ENCODE results near the gene MPHOSPH9. TPM values are rescaled to one million over a fixed set of nuclear protein-coding genes. Genes with fewer than 3 reads are reported as not detected.
"Not testable (repeated sequence)": the region's sequence is repeated elsewhere in the genome, so short reads cannot be mapped to it uniquely, and the experiment has no call there.

The MPHOSPH9 gene
- total RNA-seq, 1 donor from 2014 or later: 37.7 TPM

- no peak for DNase-seq (ENCODE audit: low read depth in 2 of 2)
Measured at GRCh38 chr12:123254853-123255446, 22.0 kb upstream of the MPHOSPH9 start.

- DNase-seq (ENCODE audit: low read depth in 2 of 2): no peak
Measured at GRCh38 chr12:123253641-123254459, 20.9 kb upstream of the MPHOSPH9 start.

- peak in 1 of 2 donors; percentile 46 for DNase-seq (ENCODE audit: low read depth in 2 of 2)
Measured at GRCh38 chr12:123252365-123252764, 19.4 kb upstream of the MPHOSPH9 start.

- DNase-seq (ENCODE audit: low read depth in 2 of 2): no peak
Measured at GRCh38 chr12:123251403-123252076, 18.6 kb upstream of the MPHOSPH9 start.

- DNase-seq (ENCODE audit: low read depth in 2 of 2): no peak
Measured at GRCh38 chr12:123250471-123251383, 17.8 kb upstream of the MPHOSPH9 start.

GRCh38 chr12:123248996-123249741 lies 16.2 kb upstream of the MPHOSPH9 start:
- not testable (repeated sequence) for DNase-seq (ENCODE audit: low read depth in 2 of 2)

GRCh38 chr12:123248129-123248528 lies 15.2 kb upstream of the MPHOSPH9 start:
- not testable (repeated sequence) for DNase-seq (ENCODE audit: low read depth in 2 of 2)

- DNase-seq (ENCODE audit: low read depth in 2 of 2): no peak
Measured at GRCh38 chr12:123245678-123246077, 12.7 kb upstream of the MPHOSPH9 start.

- no peak for DNase-seq (ENCODE audit: low read depth in 2 of 2)
Measured at GRCh38 chr12:123243671-123244262, 10.8 kb upstream of the MPHOSPH9 start.

GRCh38 chr12:123242116-123242904 lies 9.4 kb upstream of the MPHOSPH9 start:
- peak in 1 of 2 donors; percentile 59 for DNase-seq (ENCODE audit: low read depth in 2 of 2)

- no peak for DNase-seq (ENCODE audit: low read depth in 2 of 2)
Measured at GRCh38 chr12:123238961-123239360, 6.0 kb upstream of the MPHOSPH9 start.

- no peak for DNase-seq (ENCODE audit: low read depth in 2 of 2)
Measured at GRCh38 chr12:123238330-123238682, 5.4 kb upstream of the MPHOSPH9 start.

- peak; percentile 60 to 76 for DNase-seq (ENCODE audit: low read depth in 2 of 2)
Measured at GRCh38 chr12:123237646-123238329, 4.8 kb upstream of the MPHOSPH9 start.

- DNase-seq (ENCODE audit: low read depth in 2 of 2): peak in 1 of 2 donors; percentile 21
Measured at GRCh38 chr12:123233505-123234308, 766 bp upstream of the MPHOSPH9 start.

GRCh38 chr12:123232472-123232806 lies 502 bp downstream of the MPHOSPH9 start:
- no peak for DNase-seq (ENCODE audit: low read depth in 2 of 2)

GRCh38 chr12:123231931-123232330 lies 1.0 kb downstream of the MPHOSPH9 start:
- DNase-seq (ENCODE audit: low read depth in 2 of 2): peak; percentile 40 to 71

- DNase-seq (ENCODE audit: low read depth in 2 of 2): no peak
Measured at GRCh38 chr12:123229051-123229450, 3.9 kb downstream of the MPHOSPH9 start.

- no peak for DNase-seq (ENCODE audit: low read depth in 2 of 2)
Measured at GRCh38 chr12:123227581-123228258, 5.2 kb downstream of the MPHOSPH9 start.

All from dermis microvascular lymphatic vessel endothelial cell (primary cell).